Measurements from ENCODE around the gene SMPDL3A.

SMPDL3A gene

GRCh38 chr6:122792766-122793165 lies 3.7 kb downstream of the SMPDL3A start:
- Mint-ChIP-seq H3K36me3 (ENCODE audit: low read depth) (no peaks in the 10 kb centered on the region), H3K4me3 (no peak overlapping the region), H3K27ac (no peak overlapping the region), H3K9me3 (no peaks in the 10 kb centered on the region), H3K4me1 (peaks cover 30% of the 10 kb centered on the region), H3K27me3 (ENCODE audit: low read depth, poor library complexity) (peaks cover 3% of the 10 kb centered on the region)
- TF ChIP-seq CTCF (IDR thresholded peaks at IDR 0.05): no peak
- no peak for DNase-seq

- no peak for DNase-seq
- Mint-ChIP-seq H3K9me3 (no peaks in the 10 kb centered on the region), H3K36me3 (ENCODE audit: low read depth) (no peaks in the 10 kb centered on the region), H3K4me1 (peaks cover 15% of the 10 kb centered on the region), H3K27ac (no peak overlapping the region), H3K27me3 (ENCODE audit: low read depth, poor library complexity) (no peaks in the 10 kb centered on the region), H3K4me3 (no peak overlapping the region)
- no peak for TF ChIP-seq CTCF (IDR thresholded peaks at IDR 0.05)
These were observed 8.5 kb downstream of the SMPDL3A start for GRCh38 chr6:122797537-122797936.

- H3K4me3 Mint-ChIP-seq: no peak overlapping the region
- no peak for DNase-seq
These were observed 9.1 kb downstream of the SMPDL3A start for GRCh38 chr6:122798099-122798641.

GRCh38 chr6:122799140-122799745 lies 10.2 kb downstream of the SMPDL3A start:
- Mint-ChIP-seq H3K36me3 (ENCODE audit: low read depth) (peaks cover 5% of the 10 kb centered on the region), H3K27me3 (ENCODE audit: low read depth, poor library complexity) (no peaks in the 10 kb centered on the region), H3K27ac (no peak overlapping the region), H3K9me3 (no peaks in the 10 kb centered on the region), H3K4me3 (no peak overlapping the region), H3K4me1 (peaks cover 15% of the 10 kb centered on the region)
- no peak for TF ChIP-seq CTCF (IDR thresholded peaks at IDR 0.05)
- DNase-seq: no peak

More at GRCh38 chr6:122798099-122798641, 9.1 kb downstream of the SMPDL3A start:
- H3K27me3 Mint-ChIP-seq (ENCODE audit: low read depth, poor library complexity): no peaks in the 10 kb centered on the region
- TF ChIP-seq CTCF (IDR thresholded peaks at IDR 0.05): no peak
- H3K27ac Mint-ChIP-seq: no peak overlapping the region
- no peaks in the 10 kb centered on the region for H3K9me3 Mint-ChIP-seq
- H3K4me1 Mint-ChIP-seq: peaks cover 15% of the 10 kb centered on the region
- no peaks in the 10 kb centered on the region for H3K36me3 Mint-ChIP-seq (ENCODE audit: low read depth)

GRCh38 chr6:122799916-122800686 lies 11.0 kb downstream of the SMPDL3A start:
- Mint-ChIP-seq H3K9me3 (no peaks in the 10 kb centered on the region), H3K36me3 (ENCODE audit: low read depth) (peaks cover 5% of the 10 kb centered on the region), H3K27me3 (ENCODE audit: low read depth, poor library complexity) (no peaks in the 10 kb centered on the region), H3K4me3 (no peak overlapping the region), H3K4me1 (peaks cover 15% of the 10 kb centered on the region), H3K27ac (no peak overlapping the region)
- no peak for DNase-seq
- TF ChIP-seq CTCF (IDR thresholded peaks at IDR 0.05): no peak

All from nephron progenitor cell (in vitro differentiated cells).